GM12865 (cell line): ENCODE measurements around the gene SLC6A13.

Source experiments
- DNase-seq: peaks from one replicate; pipeline ENCODE4 v3.0.0; 2010; ENCODE audit warnings: low read depth
- H3K4me3 ChIP-seq: 2 replicates; pipeline ENCODE4 v1.5.1; 2011; ENCODE audit warnings: mild to moderate bottlenecking, low read depth, low read length, control low read depth
- TF ChIP-seq, protein P1 (sequence below): IDR thresholded peaks from 2 replicates; pipeline ENCODE4 v1.5.1; 2011; ENCODE audit warnings: low read length, control low read depth, low read depth, inconsistent platforms; ENCODE audit not compliant: insufficient read depth; ENCODE audit errors: missing control alignments

Gene SLC6A13

DNA sequence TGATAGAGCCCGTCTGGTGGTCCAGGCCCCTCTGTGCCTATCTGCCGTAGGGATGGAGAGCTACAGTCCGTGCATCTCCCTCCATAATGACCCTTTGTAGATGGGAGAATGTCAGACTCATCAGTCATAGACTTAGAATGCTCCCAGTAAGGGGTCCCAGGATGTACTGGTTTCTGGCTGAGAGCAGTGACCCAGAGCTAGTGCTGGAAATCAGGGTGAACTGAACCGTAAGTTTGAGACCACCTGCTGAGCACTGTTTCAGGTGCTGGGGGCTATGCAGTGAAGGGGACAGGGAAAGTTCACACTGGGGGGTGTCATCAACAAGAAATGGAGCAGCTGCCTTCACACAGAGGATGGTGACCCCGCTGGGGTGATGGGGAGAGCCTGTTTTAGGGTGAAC is 82.8 kb downstream of the SLC6A13 start:
- H3K4me3 ChIP-seq = no peak overlapping the region
- DNase-seq = no peak
- TF ChIP-seq, protein P1, sequence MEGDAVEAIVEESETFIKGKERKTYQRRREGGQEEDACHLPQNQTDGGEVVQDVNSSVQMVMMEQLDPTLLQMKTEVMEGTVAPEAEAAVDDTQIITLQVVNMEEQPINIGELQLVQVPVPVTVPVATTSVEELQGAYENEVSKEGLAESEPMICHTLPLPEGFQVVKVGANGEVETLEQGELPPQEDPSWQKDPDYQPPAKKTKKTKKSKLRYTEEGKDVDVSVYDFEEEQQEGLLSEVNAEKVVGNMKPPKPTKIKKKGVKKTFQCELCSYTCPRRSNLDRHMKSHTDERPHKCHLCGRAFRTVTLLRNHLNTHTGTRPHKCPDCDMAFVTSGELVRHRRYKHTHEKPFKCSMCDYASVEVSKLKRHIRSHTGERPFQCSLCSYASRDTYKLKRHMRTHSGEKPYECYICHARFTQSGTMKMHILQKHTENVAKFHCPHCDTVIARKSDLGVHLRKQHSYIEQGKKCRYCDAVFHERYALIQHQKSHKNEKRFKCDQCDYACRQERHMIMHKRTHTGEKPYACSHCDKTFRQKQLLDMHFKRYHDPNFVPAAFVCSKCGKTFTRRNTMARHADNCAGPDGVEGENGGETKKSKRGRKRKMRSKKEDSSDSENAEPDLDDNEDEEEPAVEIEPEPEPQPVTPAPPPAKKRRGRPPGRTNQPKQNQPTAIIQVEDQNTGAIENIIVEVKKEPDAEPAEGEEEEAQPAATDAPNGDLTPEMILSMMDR = no peak

DNA sequence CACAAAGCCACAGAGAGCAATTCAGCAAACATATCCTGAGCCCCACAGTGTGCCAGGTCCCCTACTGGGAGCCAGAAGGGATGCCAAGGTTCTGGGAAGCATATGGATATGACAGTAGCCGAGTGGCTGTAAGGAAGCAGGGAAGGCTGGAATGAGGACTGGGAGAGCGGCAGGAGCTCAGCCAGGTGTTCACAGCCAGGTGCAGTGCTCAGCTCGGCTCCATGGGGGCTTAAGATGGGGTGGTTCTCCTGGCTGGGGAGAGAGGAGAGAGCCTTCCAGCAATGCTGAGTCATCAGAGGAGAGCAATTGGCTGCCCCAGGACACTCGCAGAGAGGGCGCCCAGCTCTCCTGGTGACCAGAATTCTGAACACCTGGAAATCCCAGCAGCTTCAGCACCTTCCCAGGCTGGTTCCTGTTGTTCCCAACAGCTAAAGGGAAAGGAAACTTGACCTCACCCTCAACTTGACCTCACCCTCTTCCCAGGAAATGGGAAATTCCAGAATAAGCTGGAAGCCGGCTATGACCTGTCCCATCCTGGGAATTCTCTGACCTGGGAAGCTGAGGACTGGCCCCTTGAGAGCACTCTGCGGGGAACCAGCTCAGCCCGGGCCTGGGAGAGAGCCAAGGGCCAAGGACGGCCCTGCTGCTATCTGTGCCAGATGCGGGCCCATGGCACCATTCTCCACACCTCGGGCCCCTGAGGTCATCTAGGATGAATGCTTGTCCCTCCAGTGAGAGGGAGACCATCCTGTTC is 83.3 kb downstream of the SLC6A13 start:
- TF ChIP-seq, protein P1 = no peak
- no peak for DNase-seq
- H3K4me3 ChIP-seq = no peak overlapping the region

DNA sequence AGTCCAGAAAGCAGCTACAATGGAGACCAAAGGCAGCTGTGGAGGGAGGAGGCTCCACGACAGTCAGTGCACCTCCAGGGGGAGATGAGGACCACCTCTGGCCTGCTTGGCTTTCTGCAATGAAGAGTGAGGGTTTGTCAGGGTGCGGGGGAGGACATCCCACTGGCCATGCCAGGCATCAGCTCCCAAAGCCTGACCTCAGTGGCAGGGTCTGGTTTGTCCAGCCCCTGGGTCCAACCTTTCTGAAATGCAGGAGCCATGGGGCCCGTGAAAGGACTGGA is 83.9 kb downstream of the SLC6A13 start:
- DNase-seq = no peak
- H3K4me3 ChIP-seq = no peak overlapping the region
- TF ChIP-seq, protein P1 = no peak

DNA sequence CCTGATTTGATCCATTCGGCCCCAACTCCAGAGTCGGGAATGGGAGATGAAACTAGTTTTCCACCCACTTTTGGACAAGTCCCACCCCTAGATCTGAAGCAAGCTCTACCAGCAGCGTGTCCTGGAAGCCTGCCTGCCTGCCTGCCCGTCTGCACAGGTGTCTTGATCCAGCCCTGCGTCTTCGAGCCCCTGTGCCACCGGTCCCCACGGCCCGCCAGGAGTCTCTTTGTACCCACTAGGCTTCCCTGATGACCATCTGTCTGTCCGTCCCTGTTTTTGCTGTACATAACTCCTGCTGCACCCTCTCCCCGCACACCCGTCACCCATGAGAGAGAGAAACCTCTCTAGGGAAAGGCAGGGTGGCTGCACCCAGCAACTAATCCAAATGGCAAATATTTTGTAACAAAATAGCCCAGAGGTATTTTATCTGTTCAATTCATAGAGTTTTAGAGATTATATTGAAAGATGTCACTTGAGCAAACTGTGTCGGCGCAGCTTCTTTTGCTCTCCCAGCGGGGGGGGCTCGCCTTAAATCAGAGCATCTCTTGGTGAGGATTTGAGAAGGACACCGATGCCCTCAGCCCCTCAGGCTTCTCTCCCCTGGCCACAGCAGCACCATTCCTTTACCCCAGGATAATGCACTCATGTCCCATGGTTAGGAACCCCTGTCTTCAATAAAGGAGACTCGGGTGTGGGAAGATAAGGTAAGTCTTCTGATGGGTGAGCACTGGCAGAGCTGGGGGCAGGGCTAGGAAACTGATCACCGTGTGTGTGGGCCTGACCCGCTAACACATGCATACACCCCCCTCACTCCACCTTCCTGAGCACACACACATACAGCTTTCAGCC is 84.4 kb downstream of the SLC6A13 start:
- TF ChIP-seq, protein P1 = no peak
- H3K4me3 ChIP-seq = no peak overlapping the region
- no peak for DNase-seq

GRCh38 chr12:177336-177979 is 85.2 kb downstream of the SLC6A13 start:
- TF ChIP-seq, protein P1 = no peak
- H3K4me3 ChIP-seq = no peak overlapping the region
- DNase-seq = no peak

DNA sequence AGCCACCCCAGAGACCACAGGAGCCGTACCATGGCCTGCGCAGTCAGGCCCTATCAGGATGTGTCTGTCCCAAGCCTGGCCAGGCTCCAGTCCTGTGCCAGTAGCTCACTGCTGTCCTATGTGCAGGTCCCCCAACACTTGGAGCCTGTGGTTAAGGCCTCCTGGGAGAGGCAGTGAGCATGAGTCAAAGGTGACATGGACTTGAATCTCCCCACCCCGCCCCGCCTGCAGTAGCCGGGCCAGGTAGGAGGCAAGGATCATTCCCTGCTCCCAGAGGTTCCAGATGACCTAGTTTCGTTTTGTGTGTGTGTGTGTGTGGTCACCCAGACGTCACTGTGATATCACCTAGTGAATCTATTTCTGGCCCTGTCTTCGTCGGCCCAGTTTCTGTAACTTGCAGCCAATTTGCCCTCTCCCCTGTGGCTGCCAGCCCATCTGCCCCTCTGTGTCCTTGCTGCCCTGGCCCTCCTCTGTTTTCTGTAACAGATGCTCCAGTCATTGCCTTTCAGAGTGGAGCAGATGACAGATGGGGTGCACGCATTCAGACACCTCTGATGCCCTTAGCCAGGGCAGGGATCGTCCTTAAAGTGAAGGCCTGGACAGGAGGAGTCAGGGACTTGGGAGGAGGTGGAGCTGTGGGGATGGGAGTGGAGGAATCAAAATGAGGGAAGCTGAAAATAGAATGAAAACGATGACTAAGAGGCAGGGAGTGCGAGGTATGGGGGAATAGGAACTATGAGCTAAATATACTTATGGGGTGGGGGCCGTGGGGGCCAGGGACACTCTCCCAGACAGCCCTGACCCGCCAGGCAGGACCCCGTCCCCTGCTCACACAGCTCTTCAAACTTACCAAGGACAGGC is 86.1 kb downstream of the SLC6A13 start:
- DNase-seq = no peak
- H3K4me3 ChIP-seq = no peak overlapping the region
- TF ChIP-seq, protein P1 = no peak
